ENCODE data around the gene MDM4.
"Not testable (repeated sequence)": the region's sequence is repeated elsewhere in the genome, so short reads cannot be mapped to it uniquely, and the experiment has no call there.

DNA sequence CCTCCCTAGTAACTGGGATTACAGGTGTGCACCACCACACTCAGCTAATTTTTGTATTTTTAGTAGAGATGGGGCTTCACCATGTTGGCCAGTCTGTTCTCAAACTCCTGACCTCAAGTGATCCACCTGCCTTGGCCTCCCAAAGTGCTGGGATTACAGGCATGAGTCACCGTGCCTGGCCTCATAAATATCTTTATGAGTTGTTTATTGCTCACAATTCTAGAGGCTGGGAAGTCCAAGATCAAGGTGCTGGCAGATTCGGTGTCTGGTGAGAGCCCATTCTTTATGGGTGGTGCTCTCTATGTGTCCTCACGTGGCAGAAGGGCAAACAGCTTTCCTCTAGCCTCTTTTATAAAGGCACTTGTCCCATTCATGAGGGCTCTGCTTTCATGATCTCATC lies 53.8 kb downstream of the MDM4 start:
- TF ChIP-seq, protein P1, sequence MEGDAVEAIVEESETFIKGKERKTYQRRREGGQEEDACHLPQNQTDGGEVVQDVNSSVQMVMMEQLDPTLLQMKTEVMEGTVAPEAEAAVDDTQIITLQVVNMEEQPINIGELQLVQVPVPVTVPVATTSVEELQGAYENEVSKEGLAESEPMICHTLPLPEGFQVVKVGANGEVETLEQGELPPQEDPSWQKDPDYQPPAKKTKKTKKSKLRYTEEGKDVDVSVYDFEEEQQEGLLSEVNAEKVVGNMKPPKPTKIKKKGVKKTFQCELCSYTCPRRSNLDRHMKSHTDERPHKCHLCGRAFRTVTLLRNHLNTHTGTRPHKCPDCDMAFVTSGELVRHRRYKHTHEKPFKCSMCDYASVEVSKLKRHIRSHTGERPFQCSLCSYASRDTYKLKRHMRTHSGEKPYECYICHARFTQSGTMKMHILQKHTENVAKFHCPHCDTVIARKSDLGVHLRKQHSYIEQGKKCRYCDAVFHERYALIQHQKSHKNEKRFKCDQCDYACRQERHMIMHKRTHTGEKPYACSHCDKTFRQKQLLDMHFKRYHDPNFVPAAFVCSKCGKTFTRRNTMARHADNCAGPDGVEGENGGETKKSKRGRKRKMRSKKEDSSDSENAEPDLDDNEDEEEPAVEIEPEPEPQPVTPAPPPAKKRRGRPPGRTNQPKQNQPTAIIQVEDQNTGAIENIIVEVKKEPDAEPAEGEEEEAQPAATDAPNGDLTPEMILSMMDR (conservative IDR thresholded peaks at IDR 0.05; ENCODE audit: low read length) = not testable (repeated sequence)
- not testable (repeated sequence) for TF ChIP-seq EZH2phosphoT487 (IDR thresholded peaks at IDR 0.05; ENCODE audit: borderline replicate concordance, low read depth, low read length)

Data from OCI-LY7 (cell line).